WI38 (cell line): ENCODE data around the gene GYS1.

Experiments used
- H3K4me3 ChIP-seq: 2 replicates; pipeline ENCODE4 v1.5.1; 2011; ENCODE audit warnings: low read depth, mild to moderate bottlenecking, control low read depth, low read length
- TF ChIP-seq, protein P1 (sequence below): IDR thresholded peaks from 2 replicates; pipeline ENCODE4 v1.5.1; 2012; ENCODE audit warnings: low read depth, mild to moderate bottlenecking, control low read depth, low read length

GYS1 gene

GRCh38 chr19:48986211-48986610 is 6.9 kb downstream of the GYS1 start:
- no peak overlapping the region for H3K4me3 ChIP-seq
- TF ChIP-seq, protein P1, sequence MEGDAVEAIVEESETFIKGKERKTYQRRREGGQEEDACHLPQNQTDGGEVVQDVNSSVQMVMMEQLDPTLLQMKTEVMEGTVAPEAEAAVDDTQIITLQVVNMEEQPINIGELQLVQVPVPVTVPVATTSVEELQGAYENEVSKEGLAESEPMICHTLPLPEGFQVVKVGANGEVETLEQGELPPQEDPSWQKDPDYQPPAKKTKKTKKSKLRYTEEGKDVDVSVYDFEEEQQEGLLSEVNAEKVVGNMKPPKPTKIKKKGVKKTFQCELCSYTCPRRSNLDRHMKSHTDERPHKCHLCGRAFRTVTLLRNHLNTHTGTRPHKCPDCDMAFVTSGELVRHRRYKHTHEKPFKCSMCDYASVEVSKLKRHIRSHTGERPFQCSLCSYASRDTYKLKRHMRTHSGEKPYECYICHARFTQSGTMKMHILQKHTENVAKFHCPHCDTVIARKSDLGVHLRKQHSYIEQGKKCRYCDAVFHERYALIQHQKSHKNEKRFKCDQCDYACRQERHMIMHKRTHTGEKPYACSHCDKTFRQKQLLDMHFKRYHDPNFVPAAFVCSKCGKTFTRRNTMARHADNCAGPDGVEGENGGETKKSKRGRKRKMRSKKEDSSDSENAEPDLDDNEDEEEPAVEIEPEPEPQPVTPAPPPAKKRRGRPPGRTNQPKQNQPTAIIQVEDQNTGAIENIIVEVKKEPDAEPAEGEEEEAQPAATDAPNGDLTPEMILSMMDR = no peak

GRCh38 chr19:48985711-48986110 is 7.4 kb downstream of the GYS1 start:
- no peak overlapping the region for H3K4me3 ChIP-seq
- TF ChIP-seq, protein P1 = no peak

DNA sequence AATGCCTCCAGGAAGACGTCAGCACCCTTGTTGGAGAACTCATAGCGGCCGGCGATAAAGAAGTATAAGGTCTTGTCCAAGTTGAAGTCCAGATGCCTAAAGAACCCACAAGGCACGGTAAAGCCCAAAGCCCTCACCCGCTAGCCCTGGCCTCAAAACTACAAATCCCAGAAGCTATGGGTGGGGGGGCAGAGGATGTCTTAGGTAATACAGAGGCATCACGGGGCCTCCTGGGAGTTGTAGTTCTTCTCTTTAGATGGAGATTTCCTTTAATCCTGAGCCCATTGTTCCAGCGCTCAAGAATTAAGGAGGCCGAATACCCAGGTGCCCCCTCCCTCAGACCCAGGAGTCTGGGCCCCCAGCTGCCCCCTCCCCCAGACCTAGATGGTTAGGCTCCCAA is 10.8 kb downstream of the GYS1 start:
- H3K4me3 ChIP-seq = no peak overlapping the region
- TF ChIP-seq, protein P1 = no peak

- H3K4me3 ChIP-seq = no peak overlapping the region
- TF ChIP-seq, protein P1 = no peak
Observed at GRCh38 chr19:48977061-48977460, 16.0 kb downstream of the GYS1 start.

DNA sequence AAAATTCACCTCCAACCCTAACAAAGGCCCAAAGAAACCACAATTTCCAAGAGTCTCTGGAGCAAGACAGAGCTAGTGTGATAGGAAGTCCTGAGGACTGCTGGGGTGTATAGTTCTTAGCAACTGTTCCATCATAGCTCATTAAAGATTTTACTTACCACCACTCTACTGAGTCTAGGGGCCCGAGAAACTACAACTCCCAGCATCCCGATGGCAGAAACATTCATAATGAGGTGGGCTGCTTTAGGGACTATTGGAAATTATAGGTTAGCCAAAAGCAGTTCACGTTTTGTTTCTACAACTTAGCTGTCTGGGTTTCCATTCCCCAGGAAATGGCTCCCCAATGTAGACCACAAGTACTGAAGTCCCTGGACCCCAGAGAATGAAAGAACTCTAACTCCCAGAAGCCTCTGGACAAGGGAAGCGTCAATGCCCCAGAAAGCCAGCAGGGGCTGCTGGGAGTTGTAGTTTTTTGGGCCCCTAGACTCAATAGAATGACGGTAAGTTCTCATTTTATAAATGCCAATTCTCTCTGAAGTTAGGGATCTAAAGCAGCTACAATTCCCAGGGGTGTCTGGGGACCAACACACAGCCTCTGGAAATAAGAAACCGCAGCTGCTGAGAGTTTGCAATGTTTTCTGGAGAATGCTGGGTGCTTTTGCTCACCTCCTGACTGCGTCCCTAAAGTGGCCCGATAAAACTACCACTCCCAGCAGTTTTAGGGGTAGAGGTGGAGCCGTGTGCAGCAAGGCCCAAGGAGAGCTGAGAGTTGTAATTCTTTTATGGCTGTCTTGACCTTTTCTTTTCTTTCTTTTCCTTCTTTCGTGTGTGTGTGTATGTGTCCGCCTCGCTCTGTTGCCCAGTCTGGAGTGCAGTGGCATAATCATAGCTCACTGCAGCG is 16.9 kb downstream of the GYS1 start:
- TF ChIP-seq, protein P1 = no peak
- H3K4me3 ChIP-seq = no peak overlapping the region

GRCh38 chr19:48970923-48971395 is 22.1 kb downstream of the GYS1 start:
- H3K4me3 ChIP-seq = no peak overlapping the region
- TF ChIP-seq, protein P1 = peak; percentile 91

- TF ChIP-seq, protein P1 = no peak
- H3K4me3 ChIP-seq = no peak overlapping the region
Observed at GRCh38 chr19:48970139-48970766, 22.9 kb downstream of the GYS1 start.
